A549 (cell line): ENCODE results near the gene USP20.

Experiments
- CTCF ChIP-seq: fragments of >200 bp; sonication (Bioruptor Twin); formaldehyde crosslinking; IDR thresholded peaks from 3 replicates; pipeline ENCODE4 v1.5.1; 2016
- POLR2A ChIP-seq: IDR thresholded peaks from 2 replicates; pipeline ENCODE4 v1.6.1; 2012; ENCODE audit warnings: mild to moderate bottlenecking, low read length
- SMC3 ChIP-seq: fragments of >200 bp; sonication (Bioruptor Twin); formaldehyde crosslinking; IDR thresholded peaks from 3 replicates; pipeline ENCODE4 v1.6.1; 2018; ENCODE audit warnings: inconsistent platforms

GRCh38 chr9:129863059-129863690 lies 27.9 kb downstream of the USP20 start:
- TF ChIP-seq POLR2A (no peak), SMC3 (no peak), CTCF (no peak)
